Measurements from ENCODE around the gene IL1RAPL2.

The IL1RAPL2 gene

GRCh38 chrX:105461016-105461415 lies 895.0 kb downstream of the IL1RAPL2 start (continued):
- no peak for TF ChIP-seq ZNF146 (tag by site-specific recombination; IDR thresholded peaks at IDR 0.05)
- TF ChIP-seq ZNF747 (tag by site-specific recombination; IDR thresholded peaks at IDR 0.05) = no peak
- TF ChIP-seq SP7 (tag by site-specific recombination; IDR thresholded peaks at IDR 0.05) = no peak
- TF ChIP-seq ZNF658 (tag by site-specific recombination; IDR thresholded peaks at IDR 0.05) = no peak
- TF ChIP-seq GLIS2 (tag by site-specific recombination; IDR thresholded peaks at IDR 0.05) = no peak
- TF ChIP-seq ZSCAN18 (tag by site-specific recombination; IDR thresholded peaks at IDR 0.05) = no peak
- TF ChIP-seq ZNF558 (tag by site-specific recombination; IDR thresholded peaks at IDR 0.05) = no peak
- TF ChIP-seq ZNF518A (tag by site-specific recombination; conservative IDR thresholded peaks at IDR 0.05; ENCODE audit: low read depth) = no peak
- TF ChIP-seq ZNF624 (tag by site-specific recombination; IDR thresholded peaks at IDR 0.05) = no peak
- TF ChIP-seq OVOL3 (tag by site-specific recombination; IDR thresholded peaks at IDR 0.05) = no peak

DNA sequence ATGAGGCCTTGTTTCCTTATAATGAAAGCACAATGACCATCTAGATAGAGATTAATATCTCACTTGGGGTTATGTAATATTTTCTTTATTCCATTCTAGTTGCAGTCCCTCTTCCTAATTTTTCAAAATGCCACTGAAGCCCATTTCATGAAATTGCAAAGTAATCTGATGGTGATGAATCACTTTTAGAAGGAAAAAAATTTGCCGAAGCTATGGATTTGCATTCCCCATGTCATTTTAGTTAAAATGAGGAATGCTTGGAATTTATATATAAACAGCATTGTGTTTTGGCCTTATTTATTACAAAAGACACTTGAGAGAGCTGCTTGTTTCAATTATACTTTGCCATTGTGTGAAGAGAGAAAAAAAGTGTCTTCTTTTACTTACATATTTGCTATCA lies 896.2 kb downstream of the IL1RAPL2 start:
- POLR2A ChIA-PET = no interaction called here

More for the DNA sequence above, 896.2 kb downstream of the IL1RAPL2 start:
- Histone ChIP-seq H3K9me3 (ENCODE audit: control insufficient read depth, insufficient read depth, low read depth, low read length) (no peaks in the 10 kb centered on the region), H3K27ac (ENCODE audit: extremely low read depth, low read depth, low read length) (no peak overlapping the region), H3K4me1 (ENCODE audit: control insufficient read depth, insufficient read depth, low read length) (no peaks in the 10 kb centered on the region), H3K36me3 (ENCODE audit: control insufficient read depth in 2 of 2, insufficient read depth in 1 of 2, low read length in 2 of 2) (no peaks in the 10 kb centered on the region), H3K4me3 (ENCODE audit: low read depth, low read length) (no peak overlapping the region)
- CTCF ChIA-PET = interaction anchor here (0.7 kb wide), 2 partner anchors 117 to 410 kb away, joined by 3 to 4 read pairs; no protein-coding TSS in a partner anchor
- TF ChIP-seq ZNF112 (tag by site-specific recombination; IDR thresholded peaks at IDR 0.05) = no peak
- no peak for TF ChIP-seq ZNF394 (tag by site-specific recombination; IDR thresholded peaks at IDR 0.05; ENCODE audit: borderline replicate concordance)
- no peak for TF ChIP-seq ZNF777 (tag by site-specific recombination; IDR thresholded peaks at IDR 0.05; ENCODE audit: borderline replicate concordance)
- no peak for TF ChIP-seq ZNF658 (tag by site-specific recombination; IDR thresholded peaks at IDR 0.05)
- TF ChIP-seq SCRT2 (tag by site-specific recombination; IDR thresholded peaks at IDR 0.05) = no peak
- TF ChIP-seq, protein P1, sequence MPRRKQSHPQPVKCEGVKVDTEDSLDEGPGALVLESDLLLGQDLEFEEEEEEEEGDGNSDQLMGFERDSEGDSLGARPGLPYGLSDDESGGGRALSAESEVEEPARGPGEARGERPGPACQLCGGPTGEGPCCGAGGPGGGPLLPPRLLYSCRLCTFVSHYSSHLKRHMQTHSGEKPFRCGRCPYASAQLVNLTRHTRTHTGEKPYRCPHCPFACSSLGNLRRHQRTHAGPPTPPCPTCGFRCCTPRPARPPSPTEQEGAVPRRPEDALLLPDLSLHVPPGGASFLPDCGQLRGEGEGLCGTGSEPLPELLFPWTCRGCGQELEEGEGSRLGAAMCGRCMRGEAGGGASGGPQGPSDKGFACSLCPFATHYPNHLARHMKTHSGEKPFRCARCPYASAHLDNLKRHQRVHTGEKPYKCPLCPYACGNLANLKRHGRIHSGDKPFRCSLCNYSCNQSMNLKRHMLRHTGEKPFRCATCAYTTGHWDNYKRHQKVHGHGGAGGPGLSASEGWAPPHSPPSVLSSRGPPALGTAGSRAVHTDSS (tag by site-specific recombination; IDR thresholded peaks at IDR 0.05) = no peak
- TF ChIP-seq ZNF155 (tag by site-specific recombination; IDR thresholded peaks at IDR 0.05) = no peak
- no peak for TF ChIP-seq ZNF623 (tag by site-specific recombination; IDR thresholded peaks at IDR 0.05)
- TF ChIP-seq ZNF610 (tag by site-specific recombination; IDR thresholded peaks at IDR 0.05; ENCODE audit: borderline replicate concordance) = no peak
- TF ChIP-seq ZNF335 (tag by site-specific recombination; conservative IDR thresholded peaks at IDR 0.05) = no peak
- TF ChIP-seq TRIM28 (IDR thresholded peaks at IDR 0.05; ENCODE audit: borderline replicate concordance, low read length) = no peak
- TF ChIP-seq ZNF626 (tag by site-specific recombination; IDR thresholded peaks at IDR 0.05) = no peak
- no peak for TF ChIP-seq ZNF341 (tag by site-specific recombination; IDR thresholded peaks at IDR 0.05; ENCODE audit: low read depth)
- TF ChIP-seq ZNF670 (tag by site-specific recombination; IDR thresholded peaks at IDR 0.05; ENCODE audit: low read depth) = no peak
- TF ChIP-seq IKZF3 (tag by site-specific recombination; IDR thresholded peaks at IDR 0.05) = no peak
- TF ChIP-seq ZNF518A (tag by site-specific recombination; conservative IDR thresholded peaks at IDR 0.05; ENCODE audit: low read depth) = no peak

Data from HEK293 (cell line).